ENCODE results near the gene ARL5B.

ARL5B gene

GRCh38 chr10:18723801-18724200 lies 64.6 kb downstream of the ARL5B start:
- TF ChIP-seq GATA2 (IDR thresholded peaks at IDR 0.05; ENCODE audit: low read depth, low read length): no peak
- TF ChIP-seq GATA3 (IDR thresholded peaks at IDR 0.05; ENCODE audit: low read depth, low read length): no peak

All from SH-SY5Y (cell line).